ENCODE data around the gene FBXW7. TPM values are rescaled to one million over a fixed set of nuclear protein-coding genes. Genes with fewer than 3 reads are reported as not detected.

The FBXW7 gene
- total and polyA plus RNA-seq, 2 of the 8 experiments (the other 6 are each of a cell fraction or from before 2014, with no cell fraction given) = 6.0 to 26.7 TPM

DNA sequence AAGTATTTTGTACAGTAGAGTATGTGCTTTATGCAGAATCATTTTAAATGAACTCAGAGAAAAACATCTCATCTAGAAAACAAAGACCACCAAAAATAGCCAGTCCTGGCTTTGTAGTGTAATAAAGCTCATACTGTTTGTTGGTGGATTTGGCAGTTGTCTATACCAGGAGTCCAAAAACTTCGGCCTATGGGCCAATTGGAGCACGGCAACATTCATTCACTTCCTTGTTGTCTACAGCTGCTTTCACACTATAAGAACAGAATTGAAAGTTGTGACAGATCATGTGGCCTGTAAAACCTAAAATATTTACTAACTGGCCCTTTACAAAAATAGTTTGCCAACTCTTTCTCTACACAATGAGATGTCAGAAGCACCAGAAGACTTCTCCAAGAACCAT lies 5.3 kb downstream of the FBXW7 start:
- peaks cover 9 to 11% of the 10 kb centered on the region in 2 experiments for H4K20me1 ChIP-seq (replicated peaks in 1 of 2; ENCODE audit: control insufficient read depth in 1 of 2, insufficient read depth in 2 of 2, low read length in 2 of 2)
- no peak overlapping the region for H2AFZ ChIP-seq (ENCODE audit: low read length)
- no peak overlapping the region for H4K91ac ChIP-seq (replicated peaks; ENCODE audit: insufficient read length, low read length)
- no peak for DNase-seq (ENCODE audit: low read depth in 1 of 2, low spot score in 2 of 2)
- H3K4me3 ChIP-seq (ENCODE audit: extremely low read depth in 1 of 4, insufficient read depth in 2 of 4, low read depth in 3 of 4, low read length in 4 of 4) = no peak overlapping the region
- no peak overlapping the region for H3K9ac ChIP-seq (replicated peaks in 1 of 4; ENCODE audit: extremely low read depth in 1 of 4, low read depth in 3 of 4, low read length in 3 of 4)
- H2BK20ac ChIP-seq (ENCODE audit: low read length) = no peak overlapping the region
- H2BK12ac ChIP-seq (ENCODE audit: low read depth, low read length) = no peak overlapping the region
- no peak overlapping the region for H3K4ac ChIP-seq (replicated peaks; ENCODE audit: insufficient read length, low read depth, low read length)
- H3K4me2 ChIP-seq (ENCODE audit: insufficient read depth in 1 of 2, low read depth in 2 of 2, low read length in 2 of 2) = no peak overlapping the region
- no peaks in the 10 kb centered on the region for H3K9me3 ChIP-seq (ENCODE audit: insufficient read depth in 2 of 2, low read depth in 1 of 2, low read length in 1 of 2)
- H4K8ac ChIP-seq (ENCODE audit: extremely low read depth, insufficient read depth, low read length) = no peak overlapping the region
- H3K23ac ChIP-seq (ENCODE audit: insufficient read length) = no peak overlapping the region
- no peak overlapping the region for H3K18ac ChIP-seq (ENCODE audit: extremely low read depth, low read length)
- no peaks in the 10 kb centered on the region; a peak in 1 of 7 replicates for H3K4me1 ChIP-seq (replicated peaks in 1 of 4; ENCODE audit: control insufficient read depth in 3 of 4, insufficient read depth in 4 of 4, low read length in 3 of 4)
- no peak overlapping the region for H2BK5ac ChIP-seq (ENCODE audit: low read depth, low read length)
- peaks cover 0 to 90% of the 10 kb centered on the region in 2 experiments; a peak in 3 of 4 replicates for H3K79me2 ChIP-seq (ENCODE audit: control insufficient read depth in 1 of 2, insufficient read depth in 2 of 2, low read length in 2 of 2)
- H2AK5ac ChIP-seq (ENCODE audit: low read depth, low read length) = no peak overlapping the region
- no peak overlapping the region for H4K5ac ChIP-seq (ENCODE audit: insufficient read length, low read depth, low read length)
- H3K79me1 ChIP-seq (ENCODE audit: low read depth, low read length) = peaks cover 2% of the 10 kb centered on the region; the same call in 1 of the 2 replicates
- no peaks in the 10 kb centered on the region; the same call in 1 of the 2 replicates for H3K23me2 ChIP-seq (ENCODE audit: low read depth, low read length)
- H2BK120ac ChIP-seq (replicated peaks; ENCODE audit: low read depth, low read length) = no peak overlapping the region
- no peak overlapping the region for H3K56ac ChIP-seq (replicated peaks; ENCODE audit: insufficient read length, low read depth, low read length)
- H3K27me3 ChIP-seq (replicated peaks in 1 of 4; ENCODE audit: control insufficient read depth in 3 of 4, extremely low read depth in 1 of 4, insufficient read depth in 3 of 4, low read length in 3 of 4) = no peaks in the 10 kb centered on the region
- CTCF ChIA-PET (ENCODE audit: partially characterized antibody) = interaction anchor here (0.7 to 1.6 kb wide), 4 partner anchors 10 to 585 kb away, joined by 3 read pairs; no protein-coding TSS in a partner anchor
- FAIRE-seq = no peak
- no peak overlapping the region for H3K14ac ChIP-seq (ENCODE audit: insufficient read length)
- POLR2A ChIA-PET (ENCODE audit: partially characterized antibody) = interaction anchor here (1.1 kb wide), 1 partner anchor 13 kb away, joined by 3 read pairs; no protein-coding TSS in a partner anchor
- peaks cover 0 to 3% (median 0%) of the 10 kb centered on the region in 4 experiments; a peak in 1 of 8 replicates for H3K36me3 ChIP-seq (ENCODE audit: control insufficient read depth in 2 of 4, insufficient read depth in 4 of 4, low read length in 3 of 4)
- WGBS, 2 experiments (ENCODE audit: extremely low coverage in 1 of 2, insufficient coverage in 1 of 2, insufficient read length in 1 of 2, insufficient replicate concordance in 2 of 2, low coverage in 1 of 2, low lambda C conversion rate in 2 of 2, missing lambda C conversion rate in 1 of 2) = 97% methylated on average over 2 of the region's 2 CpGs; no CpG with 5 or more reads in 1 of the 2 experiments
- H3K27ac ChIP-seq (ENCODE audit: low read depth, low read length) = no peak overlapping the region
- H2BK15ac ChIP-seq (ENCODE audit: low read length) = no peak overlapping the region
- TF ChIP-seq RNF2 (IDR thresholded peaks at IDR 0.05; ENCODE audit: borderline replicate concordance, low read depth, low read length, missing control alignments, poor library complexity, severe bottlenecking) (no peak), CTBP2 (IDR thresholded peaks at IDR 0.05; ENCODE audit: borderline replicate concordance, insufficient read depth, insufficient read length, low read length) (no peak), FOSL1 (IDR thresholded peaks at IDR 0.05; ENCODE audit: insufficient read depth, low read depth, low read length) (no peak), RXRA (IDR thresholded peaks at IDR 0.05; ENCODE audit: insufficient read depth, low read depth, low read length) (no peak), KDM4A (IDR thresholded peaks at IDR 0.05; ENCODE audit: low read depth, low read length, severe bottlenecking) (no peak)
